A673 (cell line): ENCODE measurements around the gene ZNF827. TPM values are rescaled to one million over a fixed set of nuclear protein-coding genes. Genes with fewer than 3 reads are reported as not detected.

Experiments used
- BruUV-seq: library from RNA; stranded (reverse); fragments of 400-500 nt; replicated peaks from 2 replicates; lab custom pipeline; 2021; lab: Mats Ljungman, UMichigan
- CTCF ChIA-PET: fragments of 300-600 bp; sonication (Branson Sonifier 250); formaldehyde crosslinking; loops from one replicate; lab custom pipeline; 2022; ENCODE audit warnings: antibody characterized with exemption; lab: Charles Lee
- POLR2A ChIA-PET: fragments of 300-600 bp; sonication (Branson Sonifier 250); formaldehyde crosslinking; loops from one replicate; lab custom pipeline; 2022; ENCODE audit warnings: antibody characterized with exemption; ENCODE audit not compliant: low non-redundant PET; lab: Charles Lee
- DNase-seq: peaks from one replicate; pipeline ENCODE4 v3.0.0-alpha.2; 2015; ENCODE audit warnings: low spot score
- H3K27ac ChIP-seq: fragments of 200-600 bp; sonication (generic); 2 replicates; pipeline ENCODE4 v1.5.1; 2016; ENCODE audit warnings: mixed run types, low read depth, mild to moderate bottlenecking, mixed read lengths, antibody characterized with exemption, low read length; ENCODE audit not compliant: poor library complexity, severe bottlenecking
- H3K27me3 ChIP-seq: fragments of 200-600 bp; sonication (generic); replicated peaks from 2 replicates; pipeline ENCODE4 v1.6.1; 2017; ENCODE audit warnings: mixed run types, low read depth, mild to moderate bottlenecking, mixed read lengths, antibody characterized with exemption, low read length; ENCODE audit not compliant: insufficient read depth, poor library complexity
- H3K36me3 ChIP-seq: fragments of 200-600 bp; sonication (generic); 2 replicates; pipeline ENCODE4 v1.6.1; 2016; ENCODE audit warnings: mixed run types, mild to moderate bottlenecking, mixed read lengths, antibody characterized with exemption, low read length; ENCODE audit not compliant: insufficient read depth, poor library complexity, severe bottlenecking
- H3K4me1 ChIP-seq: fragments of 200-600 bp; sonication (generic); 2 replicates; pipeline ENCODE4 v1.6.1; 2017; ENCODE audit warnings: mixed run types, mild to moderate bottlenecking, mixed read lengths, antibody characterized with exemption, low read length; ENCODE audit not compliant: insufficient read depth, poor library complexity, severe bottlenecking
- H3K4me3 ChIP-seq: fragments of 200-600 bp; sonication (generic); 2 replicates; pipeline ENCODE4 v1.5.1; 2016; ENCODE audit warnings: low read depth, mixed run types, mild to moderate bottlenecking, mixed read lengths, low read length; ENCODE audit not compliant: poor library complexity, severe bottlenecking
- H3K9me3 ChIP-seq: fragments of 200-600 bp; sonication (generic); 2 replicates; pipeline ENCODE4 v1.6.1; 2016; ENCODE audit warnings: mixed run types, low read depth, mild to moderate bottlenecking, mixed read lengths, antibody characterized with exemption, low read length; ENCODE audit not compliant: poor library complexity, severe bottlenecking
- CTCF ChIP-seq: fragments of 300-800, 200-600 bp; sonication (generic); conservative IDR thresholded peaks from 2 replicates; pipeline ENCODE4 v1.5.1; 2017; ENCODE audit warnings: low read depth, mild to moderate bottlenecking, antibody characterized with exemption, low read length, moderate library complexity, mixed read lengths
- EZH2 ChIP-seq: fragments of 200-600 bp; sonication (generic); IDR thresholded peaks from 2 replicates; pipeline ENCODE4 v1.6.1; 2017; ENCODE audit warnings: borderline replicate concordance, low read depth, mild to moderate bottlenecking, mixed read lengths, antibody characterized with exemption, low read length; ENCODE audit not compliant: poor library complexity, severe bottlenecking
- intact Hi-C: fragments of 100-400 bp; cut with micrococcal nuclease; formaldehyde crosslinking; loops from one replicate; pipeline ENCODE4 v1.10.0; 2022; ENCODE audit not compliant: unreplicated experiment
- total RNA-seq: library from RNA; stranded (reverse); gene quantifications from 2 replicates; pipeline ENCODE4 v1.2.3, GENCODE V29; 2021

ZNF827 gene
- total RNA-seq, 1 experiment from 2014 or later, result 20.0 TPM

GRCh38 chr4:145828802-145829485 is 109.7 kb downstream of the ZNF827 start:
- TF ChIP-seq CTCF, result no peak
- no peak for TF ChIP-seq EZH2
- no peak for DNase-seq
- CTCF ChIA-PET, result no interaction called here
- H3K9me3 ChIP-seq, result no peaks in the 10 kb centered on the region
- H3K27ac ChIP-seq, result no peak overlapping the region
- H3K4me3 ChIP-seq, result no peak overlapping the region
- H3K27me3 ChIP-seq, result no peaks in the 10 kb centered on the region
- BruUV-seq, result no TSS peak
- POLR2A ChIA-PET, result no interaction called here
- no peaks in the 10 kb centered on the region for H3K4me1 ChIP-seq
- no peaks in the 10 kb centered on the region for H3K36me3 ChIP-seq
- intact Hi-C loops, result no loop called here

GRCh38 chr4:145827885-145828284 is 110.7 kb downstream of the ZNF827 start:
- intact Hi-C loops, result no loop called here
- ChIA-PET POLR2A (no interaction called here), CTCF (no interaction called here)
- H3K4me1 ChIP-seq, result no peaks in the 10 kb centered on the region
- BruUV-seq, result no TSS peak
- DNase-seq, result no peak
- no peak overlapping the region for H3K27ac ChIP-seq
- no peaks in the 10 kb centered on the region for H3K27me3 ChIP-seq
- H3K9me3 ChIP-seq, result no peaks in the 10 kb centered on the region
- TF ChIP-seq CTCF, result no peak
- TF ChIP-seq EZH2, result no peak
- no peaks in the 10 kb centered on the region for H3K36me3 ChIP-seq
- H3K4me3 ChIP-seq, result no peak overlapping the region

- H3K36me3 ChIP-seq, result no peaks in the 10 kb centered on the region
- no peak overlapping the region for H3K27ac ChIP-seq
- no peaks in the 10 kb centered on the region for H3K27me3 ChIP-seq
- intact Hi-C loops, result no loop called here
- BruUV-seq, result no TSS peak
- no peaks in the 10 kb centered on the region for H3K9me3 ChIP-seq
- ChIA-PET CTCF (no interaction called here), POLR2A (no interaction called here)
- H3K4me3 ChIP-seq, result no peak overlapping the region
- no peaks in the 10 kb centered on the region for H3K4me1 ChIP-seq
- DNase-seq, result no peak
- TF ChIP-seq CTCF, result no peak
Observed at GRCh38 chr4:145825255-145825654, 113.4 kb downstream of the ZNF827 start.
